Measurements from ENCODE around the gene DNAH3.
"Not testable (repeated sequence)": the region's sequence is repeated elsewhere in the genome, so short reads cannot be mapped to it uniquely, and the experiment has no call there.

The DNAH3 gene

GRCh38 chr16:21117567-21117966 is 33.1 kb downstream of the DNAH3 start:
- no peak for TF ChIP-seq CTCF (IDR thresholded peaks at IDR 0.05; ENCODE audit: low read depth, low read length, missing control alignments)
- no peak overlapping the region for H3K4me3 ChIP-seq (replicated peaks; ENCODE audit: low read depth, low read length)
- no peak for DNase-seq (ENCODE audit: extremely low read depth, low read depth)

DNA sequence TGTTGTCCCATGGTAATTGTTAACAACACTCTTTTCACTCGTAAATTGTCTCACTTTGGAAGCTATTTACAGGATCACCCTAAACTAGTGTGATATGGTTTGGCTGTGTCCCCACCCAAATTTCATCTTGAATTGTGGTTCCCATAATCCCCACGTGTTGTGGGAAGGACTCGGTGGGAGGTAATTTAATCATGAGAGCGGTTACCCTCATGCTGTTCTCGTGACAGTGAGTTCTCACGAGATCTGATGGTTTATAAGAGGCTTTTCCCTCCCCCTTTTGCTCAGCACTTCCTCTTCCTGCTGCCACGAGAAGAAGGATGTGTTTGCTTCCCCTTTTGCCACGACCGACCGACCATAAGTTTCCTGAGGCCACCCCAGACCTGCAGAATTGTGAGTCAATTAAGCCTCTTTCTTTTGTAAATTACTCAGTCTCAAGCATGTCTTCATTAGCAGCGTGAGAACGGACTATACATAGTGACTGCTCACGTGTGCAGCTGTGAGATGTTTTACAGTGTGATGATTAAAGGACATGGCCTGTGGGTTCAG is 34.4 kb downstream of the DNAH3 start:
- no peak for TF ChIP-seq CTCF (IDR thresholded peaks at IDR 0.05; ENCODE audit: low read depth, low read length, missing control alignments)
- no peak overlapping the region for H3K4me3 ChIP-seq (replicated peaks; ENCODE audit: low read depth, low read length)
- no peak for DNase-seq (ENCODE audit: extremely low read depth, low read depth)

DNA sequence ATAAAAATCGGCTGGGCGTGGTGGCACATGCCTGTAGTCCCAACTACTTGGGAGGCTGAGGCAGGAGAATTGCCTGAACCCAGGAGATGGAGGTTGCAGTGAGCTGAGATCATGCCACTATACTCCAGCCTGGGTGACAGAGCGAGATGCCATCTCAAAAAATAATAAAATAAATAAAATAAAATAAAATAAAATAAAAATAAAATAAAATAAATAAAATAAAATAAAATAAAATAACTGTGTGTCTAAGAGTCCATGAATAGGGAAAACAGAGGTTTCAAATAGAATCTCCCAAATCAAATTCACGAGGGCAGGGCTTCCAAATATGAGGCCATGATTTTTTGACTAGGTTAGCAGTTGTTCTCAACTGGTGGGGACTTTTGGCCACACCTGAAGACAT is 35.1 kb downstream of the DNAH3 start:
- not testable (repeated sequence) for H3K4me3 ChIP-seq (replicated peaks; ENCODE audit: low read depth, low read length); DNase-seq (ENCODE audit: extremely low read depth, low read depth)

GRCh38 chr16:21103941-21104860 is 46.4 kb downstream of the DNAH3 start:
- DNase-seq (ENCODE audit: extremely low read depth, low read depth), result no peak
- no peak overlapping the region for H3K4me3 ChIP-seq (replicated peaks; ENCODE audit: low read depth, low read length)
- TF ChIP-seq CTCF (IDR thresholded peaks at IDR 0.05; ENCODE audit: low read depth, low read length, missing control alignments), result no peak

DNA sequence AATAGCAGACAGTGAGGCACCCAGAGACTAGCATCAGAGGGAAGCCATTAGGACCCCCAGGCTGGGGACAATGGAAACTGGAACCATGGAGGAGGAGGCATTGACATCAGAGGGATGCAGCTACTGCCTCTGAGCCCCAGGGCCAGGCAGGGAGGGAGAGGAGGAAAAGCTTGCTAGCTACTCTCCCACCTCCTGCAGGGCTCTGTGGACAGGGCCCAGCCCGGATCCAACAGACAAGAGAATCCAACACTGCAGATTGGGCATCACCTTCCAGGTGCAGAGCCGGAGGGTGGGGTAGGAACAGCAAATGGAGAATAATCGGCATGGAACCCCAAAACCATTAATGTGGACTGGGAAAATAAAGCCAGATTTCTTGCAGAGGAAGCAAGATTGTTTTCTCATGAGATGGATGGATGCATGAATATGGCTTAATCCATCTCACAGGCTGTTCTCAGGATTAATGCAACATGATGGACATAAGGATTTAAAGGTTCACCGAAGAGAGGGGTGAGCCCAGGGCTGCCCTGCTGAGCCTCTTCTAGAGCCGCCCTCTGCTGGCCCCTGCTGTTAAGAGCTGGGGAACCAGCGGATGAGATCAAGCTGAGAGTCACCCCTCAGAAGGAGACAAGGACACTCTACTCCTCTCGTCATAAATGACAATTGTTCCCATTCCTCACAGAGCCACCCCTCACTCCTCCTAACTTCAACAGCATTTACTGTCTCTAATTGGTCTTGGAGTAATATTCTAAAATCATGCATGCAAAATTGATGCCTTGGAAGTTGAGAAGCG is 48.8 kb downstream of the DNAH3 start:
- H3K4me3 ChIP-seq (replicated peaks; ENCODE audit: low read depth, low read length), result no peak overlapping the region
- DNase-seq (ENCODE audit: extremely low read depth, low read depth), result no peak
- TF ChIP-seq CTCF (IDR thresholded peaks at IDR 0.05; ENCODE audit: low read depth, low read length, missing control alignments), result peak; percentile 27

DNA sequence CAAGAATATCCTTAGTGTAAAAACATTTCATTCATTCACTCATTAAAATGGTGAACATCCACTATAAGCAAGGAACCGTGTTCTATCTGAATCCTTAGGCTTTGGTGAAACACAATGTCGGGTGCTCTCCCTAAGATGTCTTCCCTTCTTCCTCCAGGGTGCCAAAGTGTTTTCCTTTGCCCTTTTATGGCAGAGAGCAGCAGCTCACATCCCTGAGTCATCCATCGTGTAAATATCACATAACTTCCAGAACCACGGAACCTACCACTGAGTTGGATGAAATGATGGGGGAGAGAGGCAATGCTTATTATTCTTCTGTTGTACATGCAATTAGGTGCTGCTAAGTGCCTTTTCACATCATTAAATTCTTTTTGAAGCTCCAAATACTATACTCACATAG is 50.2 kb downstream of the DNAH3 start:
- no peak for TF ChIP-seq CTCF (IDR thresholded peaks at IDR 0.05; ENCODE audit: low read depth, low read length, missing control alignments)
- H3K4me3 ChIP-seq (replicated peaks; ENCODE audit: low read depth, low read length), result no peak overlapping the region
- DNase-seq (ENCODE audit: extremely low read depth, low read depth), result peak; percentile 44

GRCh38 chr16:21097151-21097550 is 53.5 kb downstream of the DNAH3 start:
- DNase-seq (ENCODE audit: extremely low read depth, low read depth), result no peak
- TF ChIP-seq CTCF (IDR thresholded peaks at IDR 0.05; ENCODE audit: low read depth, low read length, missing control alignments), result no peak
- H3K4me3 ChIP-seq (replicated peaks; ENCODE audit: low read depth, low read length), result no peak overlapping the region

GRCh38 chr16:21094719-21095118 is 55.9 kb downstream of the DNAH3 start:
- not testable (repeated sequence) for DNase-seq (ENCODE audit: extremely low read depth, low read depth); H3K4me3 ChIP-seq (replicated peaks; ENCODE audit: low read depth, low read length)

Measured in HFF-Myc (cell line).